Fibroblast of the aortic adventitia (primary cell): ENCODE data around the gene DNAH6. TPM values are rescaled to one million over a fixed set of nuclear protein-coding genes. Genes with fewer than 3 reads are reported as not detected.
A peak's percentile ranks its signal among the peaks of the same experiment; 100 is the strongest.

ENCODE experiments used
- DNase-seq: peaks from one replicate; pipeline ENCODE4 v3.0.0-alpha.2; 2010; ENCODE audit warnings: low read depth
- H3K4me3 ChIP-seq: 2 replicates; pipeline ENCODE4 v1.5.1; 2011; ENCODE audit warnings: low read depth, mild to moderate bottlenecking, control low read depth, low read length, moderate library complexity
- total RNA-seq: library from RNA; depleted of rRNA; stranded (reverse); fragments of >200 nt; gene quantifications from 2 replicates; pipeline ENCODE4 v1.2.3, GENCODE V29; 2012; ENCODE audit warnings: low replicate concordance
- TF ChIP-seq, protein P1 (sequence below): IDR thresholded peaks from 2 replicates; pipeline ENCODE4 v1.5.1; 2011; ENCODE audit warnings: mild to moderate bottlenecking, low read length, control low read depth, inconsistent platforms; ENCODE audit not compliant: insufficient read depth

Gene DNAH6
- total RNA-seq, 1 donor, result under 0.01 TPM

DNA sequence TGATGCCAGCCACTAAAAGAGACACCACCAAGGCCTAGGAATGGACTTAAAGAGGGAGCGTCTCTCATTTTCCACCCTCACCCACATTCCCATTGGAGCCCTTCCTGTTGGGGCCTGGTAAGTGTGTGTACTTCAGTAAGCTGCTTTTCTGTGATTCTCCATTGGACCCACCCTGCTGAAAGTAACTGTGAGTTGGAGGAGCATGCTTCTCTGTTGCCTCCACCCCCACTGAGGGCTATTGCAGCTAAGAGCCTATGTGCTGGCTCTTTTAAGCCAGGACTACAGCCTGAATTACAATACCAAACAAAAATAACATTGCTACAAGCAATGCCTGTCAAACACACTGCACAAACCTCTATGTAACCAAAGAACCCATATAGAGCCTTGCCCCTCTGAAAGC lies 283.5 kb downstream of the DNAH6 start:
- TF ChIP-seq, protein P1, sequence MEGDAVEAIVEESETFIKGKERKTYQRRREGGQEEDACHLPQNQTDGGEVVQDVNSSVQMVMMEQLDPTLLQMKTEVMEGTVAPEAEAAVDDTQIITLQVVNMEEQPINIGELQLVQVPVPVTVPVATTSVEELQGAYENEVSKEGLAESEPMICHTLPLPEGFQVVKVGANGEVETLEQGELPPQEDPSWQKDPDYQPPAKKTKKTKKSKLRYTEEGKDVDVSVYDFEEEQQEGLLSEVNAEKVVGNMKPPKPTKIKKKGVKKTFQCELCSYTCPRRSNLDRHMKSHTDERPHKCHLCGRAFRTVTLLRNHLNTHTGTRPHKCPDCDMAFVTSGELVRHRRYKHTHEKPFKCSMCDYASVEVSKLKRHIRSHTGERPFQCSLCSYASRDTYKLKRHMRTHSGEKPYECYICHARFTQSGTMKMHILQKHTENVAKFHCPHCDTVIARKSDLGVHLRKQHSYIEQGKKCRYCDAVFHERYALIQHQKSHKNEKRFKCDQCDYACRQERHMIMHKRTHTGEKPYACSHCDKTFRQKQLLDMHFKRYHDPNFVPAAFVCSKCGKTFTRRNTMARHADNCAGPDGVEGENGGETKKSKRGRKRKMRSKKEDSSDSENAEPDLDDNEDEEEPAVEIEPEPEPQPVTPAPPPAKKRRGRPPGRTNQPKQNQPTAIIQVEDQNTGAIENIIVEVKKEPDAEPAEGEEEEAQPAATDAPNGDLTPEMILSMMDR, result no peak
- H3K4me3 ChIP-seq, result no peak overlapping the region
- no peak for DNase-seq

DNA sequence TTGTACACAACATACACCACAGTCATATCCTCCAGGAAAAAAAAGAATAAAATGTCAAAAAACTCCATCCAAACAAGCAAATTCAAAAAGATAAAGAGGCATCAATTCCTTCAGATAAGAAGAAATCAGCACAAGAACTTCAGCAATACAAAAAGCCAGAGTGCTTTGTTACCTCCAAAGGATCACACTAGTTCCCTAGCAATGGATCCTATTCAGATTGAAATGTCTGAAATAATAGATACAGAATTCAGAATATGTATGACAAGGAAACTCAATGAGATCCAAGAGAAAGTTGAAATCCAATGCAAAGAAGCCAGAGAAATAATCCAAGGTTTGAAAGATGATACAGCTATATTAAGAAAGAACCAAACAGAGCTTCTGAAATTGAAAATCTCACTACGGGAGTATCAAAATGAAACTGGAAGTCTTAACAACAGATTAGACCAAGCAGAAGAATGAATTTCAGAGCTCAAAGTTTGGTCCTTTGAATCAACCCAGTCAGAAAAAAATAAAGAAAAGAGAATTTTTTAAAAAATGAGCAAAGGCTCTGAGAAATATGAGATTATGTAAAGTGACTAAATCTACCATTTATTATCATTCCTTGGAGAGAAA lies 284.0 kb downstream of the DNAH6 start:
- no peak for DNase-seq
- TF ChIP-seq, protein P1, result no peak
- no peak overlapping the region for H3K4me3 ChIP-seq

- TF ChIP-seq, protein P1, result no peak
- no peak overlapping the region for H3K4me3 ChIP-seq
- DNase-seq, result no peak
Observed at GRCh38 chr2:84801811-84802210, 285.5 kb downstream of the DNAH6 start.

GRCh38 chr2:84805250-84805958 lies 289.1 kb downstream of the DNAH6 start:
- TF ChIP-seq, protein P1, result no peak
- no peak overlapping the region for H3K4me3 ChIP-seq
- DNase-seq, result peak; percentile 51

DNA sequence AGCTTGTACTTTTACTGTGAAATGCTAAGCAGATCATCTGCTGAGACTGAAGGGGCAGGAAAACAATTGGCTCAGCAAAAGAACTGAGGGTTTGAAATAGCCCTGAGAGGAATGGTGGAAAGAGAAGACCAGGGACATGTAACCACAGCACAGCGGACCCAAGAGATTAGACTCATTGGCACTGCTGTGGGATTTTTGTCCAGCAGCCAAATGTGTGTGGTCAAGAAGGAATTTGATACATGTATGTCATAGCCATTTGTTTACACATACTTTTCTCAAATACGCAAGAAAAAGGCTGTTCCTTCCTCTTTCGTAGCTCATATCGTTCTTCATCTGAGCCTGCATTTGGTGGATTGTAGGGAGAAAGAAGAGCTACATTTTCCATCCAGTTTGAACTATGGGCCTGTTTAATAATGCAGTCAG lies 290.8 kb downstream of the DNAH6 start:
- TF ChIP-seq, protein P1, result no peak
- DNase-seq, result peak; percentile 98
- H3K4me3 ChIP-seq, result no peak overlapping the region

DNA sequence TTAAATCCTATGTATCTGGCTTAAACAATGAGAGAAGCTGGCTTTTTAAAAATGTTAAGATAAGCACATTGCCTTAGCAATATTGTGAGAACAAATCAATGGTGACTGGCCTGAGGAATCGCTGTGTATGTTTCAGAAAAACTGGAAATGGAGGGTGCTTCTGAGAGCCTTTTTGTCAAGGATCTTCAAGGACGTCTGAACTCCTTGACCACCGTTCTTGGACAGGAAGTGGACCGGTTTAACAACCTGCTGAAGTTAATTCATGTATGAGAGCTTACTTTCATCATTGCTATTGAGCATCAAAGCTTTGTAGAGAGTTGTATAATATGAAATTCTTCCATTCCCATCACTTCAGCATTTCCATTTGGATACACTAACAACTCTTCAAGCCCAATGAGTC lies 292.0 kb downstream of the DNAH6 start:
- no peak for DNase-seq
- no peak overlapping the region for H3K4me3 ChIP-seq
- TF ChIP-seq, protein P1, result no peak
